22Rv1 (cell line): ENCODE data around the gene CT45A5.
"Not testable (repeated sequence)": the region's sequence is repeated elsewhere in the genome, so short reads cannot be mapped to it uniquely, and the experiment has no call there.

Experiments
- H3K27ac ChIP-seq: fragments of 450-650 bp; 2 replicates; pipeline ENCODE4 v1.5.1; 2017
- ZFX ChIP-seq: fragments of 450-650 bp; IDR thresholded peaks from 2 replicates; pipeline ENCODE4 v1.6.1; 2017; ENCODE audit warnings: antibody characterized with exemption, borderline replicate concordance
- TF ChIP-seq, protein P1 (sequence below): fragments of 450-650 bp; IDR thresholded peaks from 2 replicates; pipeline ENCODE4 v1.5.1; 2017; ENCODE audit warnings: mild to moderate bottlenecking

CT45A5 gene

DNA sequence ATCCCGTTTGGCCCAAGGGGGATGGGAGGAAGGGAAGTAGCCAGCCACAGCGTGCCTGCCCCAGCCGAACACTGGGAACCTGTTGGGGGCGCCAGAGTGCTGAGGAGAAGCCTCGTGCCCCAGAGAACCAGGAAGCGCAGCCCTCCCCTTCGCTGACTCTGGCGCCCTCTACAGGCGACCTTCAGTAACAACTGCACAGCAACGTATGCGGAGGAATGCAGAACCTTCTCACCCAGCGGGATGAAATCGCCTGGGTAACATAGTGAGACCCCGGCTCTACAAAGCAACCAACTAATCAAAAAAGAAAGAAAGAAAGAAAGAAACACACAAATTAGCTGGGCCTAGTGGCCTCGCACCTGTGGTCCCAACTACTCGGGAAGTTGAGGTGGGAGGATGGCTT is at the start of gene CT45A5:
TSS of gene CT45A5 (minus strand) at position 101 of the 400 bp plus-strand sequence. CDS start 3,774 bp downstream, outside the sequence.
- not testable (repeated sequence) for H3K27ac ChIP-seq

DNA sequence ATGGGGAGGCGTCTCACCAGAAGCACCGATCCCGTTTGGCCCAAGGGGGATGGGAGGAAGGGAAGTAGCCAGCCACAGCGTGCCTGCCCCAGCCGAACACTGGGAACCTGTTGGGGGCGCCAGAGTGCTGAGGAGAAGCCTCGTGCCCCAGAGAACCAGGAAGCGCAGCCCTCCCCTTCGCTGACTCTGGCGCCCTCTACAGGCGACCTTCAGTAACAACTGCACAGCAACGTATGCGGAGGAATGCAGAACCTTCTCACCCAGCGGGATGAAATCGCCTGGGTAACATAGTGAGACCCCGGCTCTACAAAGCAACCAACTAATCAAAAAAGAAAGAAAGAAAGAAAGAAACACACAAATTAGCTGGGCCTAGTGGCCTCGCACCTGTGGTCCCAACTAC is 34.6 kb upstream of the CT45A5 start, which contains the start of gene CT45A2:
TSS of gene CT45A2 (minus strand) at position 101 of the 400 bp plus-strand sequence. CDS start 3,747 bp downstream, outside the sequence.
- H3K27ac ChIP-seq = not testable (repeated sequence)

DNA sequence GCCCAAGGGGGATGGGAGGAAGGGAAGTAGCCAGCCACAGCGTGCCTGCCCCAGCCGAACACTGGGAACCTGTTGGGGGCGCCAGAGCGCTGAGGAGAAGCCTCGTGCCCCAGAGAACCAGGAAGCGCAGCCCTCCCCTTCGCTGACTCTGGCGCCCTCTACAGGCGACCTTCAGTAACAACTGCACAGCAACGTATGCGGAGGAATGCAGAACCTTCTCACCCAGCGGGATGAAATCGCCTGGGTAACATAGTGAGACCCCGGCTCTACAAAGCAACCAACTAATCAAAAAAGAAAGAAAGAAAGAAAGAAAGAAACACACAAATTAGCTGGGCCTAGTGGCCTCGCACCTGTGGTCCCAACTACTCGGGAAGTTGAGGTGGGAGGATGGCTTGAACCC is 17.4 kb upstream of the CT45A5 start, which contains the start of gene CT45A6:
TSS of gene CT45A6 (minus strand) at position 101 of the 400 bp plus-strand sequence. CDS start 3,794 bp downstream, outside the sequence.
- H3K27ac ChIP-seq = not testable (repeated sequence)

- not testable (repeated sequence) for H3K27ac ChIP-seq
Measured at GRCh38 chrX:135768091-135768490, 17.2 kb downstream of the CT45A5 start, which contains the start of gene CT45A3. CT45A3 (minus strand) TSS chrX:135768191; CDS start chrX:135764444, 3,747 bp downstream.

GRCh38 chrX:135744739-135745138 is 40.6 kb downstream of the CT45A5 start:
- not testable (repeated sequence) for H3K27ac ChIP-seq

GRCh38 chrX:135741192-135741715 is 44.0 kb downstream of the CT45A5 start:
- TF ChIP-seq ZFX = no peak
- TF ChIP-seq, protein P1, sequence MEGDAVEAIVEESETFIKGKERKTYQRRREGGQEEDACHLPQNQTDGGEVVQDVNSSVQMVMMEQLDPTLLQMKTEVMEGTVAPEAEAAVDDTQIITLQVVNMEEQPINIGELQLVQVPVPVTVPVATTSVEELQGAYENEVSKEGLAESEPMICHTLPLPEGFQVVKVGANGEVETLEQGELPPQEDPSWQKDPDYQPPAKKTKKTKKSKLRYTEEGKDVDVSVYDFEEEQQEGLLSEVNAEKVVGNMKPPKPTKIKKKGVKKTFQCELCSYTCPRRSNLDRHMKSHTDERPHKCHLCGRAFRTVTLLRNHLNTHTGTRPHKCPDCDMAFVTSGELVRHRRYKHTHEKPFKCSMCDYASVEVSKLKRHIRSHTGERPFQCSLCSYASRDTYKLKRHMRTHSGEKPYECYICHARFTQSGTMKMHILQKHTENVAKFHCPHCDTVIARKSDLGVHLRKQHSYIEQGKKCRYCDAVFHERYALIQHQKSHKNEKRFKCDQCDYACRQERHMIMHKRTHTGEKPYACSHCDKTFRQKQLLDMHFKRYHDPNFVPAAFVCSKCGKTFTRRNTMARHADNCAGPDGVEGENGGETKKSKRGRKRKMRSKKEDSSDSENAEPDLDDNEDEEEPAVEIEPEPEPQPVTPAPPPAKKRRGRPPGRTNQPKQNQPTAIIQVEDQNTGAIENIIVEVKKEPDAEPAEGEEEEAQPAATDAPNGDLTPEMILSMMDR = no peak
- no peak overlapping the region for H3K27ac ChIP-seq

- no peak overlapping the region for H3K27ac ChIP-seq
Measured at GRCh38 chrX:135740681-135741149, 44.6 kb downstream of the CT45A5 start.

DNA sequence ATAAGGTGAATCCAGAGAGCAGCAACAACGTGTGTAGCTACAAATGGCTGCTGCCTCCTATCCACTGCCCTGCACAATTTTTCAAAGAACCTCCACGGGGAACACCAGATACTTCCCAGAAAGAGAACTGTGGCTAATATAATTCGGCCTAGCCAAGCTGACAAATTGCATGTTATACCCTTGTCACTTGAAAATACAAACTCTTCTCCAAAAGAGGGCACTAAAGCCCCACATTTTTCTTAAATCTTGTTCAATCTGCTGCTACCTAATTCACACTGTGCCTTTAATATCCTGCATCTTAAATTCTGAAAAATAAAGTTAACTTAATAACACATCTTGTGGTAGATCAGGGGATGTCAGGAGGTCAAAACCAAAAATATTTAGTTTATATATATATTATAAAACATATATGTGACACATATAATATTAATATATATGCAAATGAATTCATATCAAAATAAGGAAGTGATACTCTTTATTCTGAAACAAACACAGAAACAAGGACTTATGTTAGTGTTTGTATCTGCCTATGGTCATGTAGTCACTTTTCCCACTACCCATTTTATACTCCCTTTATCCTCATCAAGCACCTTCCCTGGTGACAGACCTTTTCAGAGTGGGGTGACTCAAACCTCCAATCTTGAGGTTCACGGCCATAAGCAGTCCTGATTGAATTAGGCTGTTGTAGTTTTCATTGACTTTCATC is 47.8 kb downstream of the CT45A5 start:
- TF ChIP-seq, protein P1 = no peak
- no peak for TF ChIP-seq ZFX

More at GRCh38 chrX:135740681-135741149, 44.6 kb downstream of the CT45A5 start:
- TF ChIP-seq, protein P1 = peak; percentile 71
- TF ChIP-seq ZFX = no peak

DNA sequence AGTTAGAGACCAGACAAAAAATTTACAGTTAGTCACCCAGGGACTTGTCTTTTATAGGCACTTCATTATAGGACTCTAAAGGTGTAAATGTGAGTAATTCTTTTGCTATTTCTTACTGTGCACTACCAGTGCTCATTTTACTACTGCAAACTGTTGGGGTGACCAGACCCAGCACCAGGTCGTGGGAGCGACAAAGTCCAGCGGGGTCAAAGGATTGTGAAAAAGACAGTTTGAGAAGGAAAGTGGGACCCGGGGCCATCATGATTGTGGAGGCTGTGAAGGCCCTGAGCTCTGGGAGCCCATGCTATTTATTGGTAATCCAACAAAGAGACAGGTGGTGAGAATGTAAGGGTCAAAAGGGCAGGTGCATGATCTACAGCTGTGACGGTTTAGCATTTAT is 50.6 kb downstream of the CT45A5 start:
- H3K27ac ChIP-seq = not testable (repeated sequence)

More for the DNA sequence above, 47.8 kb downstream of the CT45A5 start:
- no peak overlapping the region for H3K27ac ChIP-seq
